ENCODE measurements around the gene ST3GAL4.
"Not testable (repeated sequence)": the region's sequence is repeated elsewhere in the genome, so short reads cannot be mapped to it uniquely, and the experiment has no call there.

Gene ST3GAL4

GRCh38 chr11:126384449-126385070 lies 29.1 kb downstream of the ST3GAL4 start:
- DNase-seq (ENCODE audit: low spot score), result no peak

GRCh38 chr11:126385991-126386728 lies 30.7 kb downstream of the ST3GAL4 start:
- no peak for DNase-seq (ENCODE audit: low spot score)

- not testable (repeated sequence) for DNase-seq (ENCODE audit: low spot score)
Measured at GRCh38 chr11:126386729-126387071, 31.2 kb downstream of the ST3GAL4 start.

- DNase-seq (ENCODE audit: low spot score), result no peak
Measured at GRCh38 chr11:126387857-126388256, 32.4 kb downstream of the ST3GAL4 start.

- DNase-seq (ENCODE audit: low spot score), result no peak
Measured at GRCh38 chr11:126390272-126390867, 34.9 kb downstream of the ST3GAL4 start.

GRCh38 chr11:126391286-126391954 lies 35.9 kb downstream of the ST3GAL4 start:
- DNase-seq (ENCODE audit: low spot score), result no peak

- no peak for DNase-seq (ENCODE audit: low spot score)
Measured at GRCh38 chr11:126391970-126392632, 36.6 kb downstream of the ST3GAL4 start.

GRCh38 chr11:126392633-126393013 lies 37.1 kb downstream of the ST3GAL4 start:
- no peak for DNase-seq (ENCODE audit: low spot score)

- DNase-seq (ENCODE audit: low spot score), result no peak
Measured at GRCh38 chr11:126393143-126393542, 37.7 kb downstream of the ST3GAL4 start.

GRCh38 chr11:126394036-126394435 lies 38.5 kb downstream of the ST3GAL4 start:
- no peak for DNase-seq (ENCODE audit: low spot score)

GRCh38 chr11:126394634-126395072 lies 39.2 kb downstream of the ST3GAL4 start:
- DNase-seq (ENCODE audit: low spot score), result not testable (repeated sequence)

- DNase-seq (ENCODE audit: low spot score), result not testable (repeated sequence)
Measured at GRCh38 chr11:126395784-126396183, 40.3 kb downstream of the ST3GAL4 start.

- not testable (repeated sequence) for DNase-seq (ENCODE audit: low spot score)
Measured at GRCh38 chr11:126396266-126396665, 40.8 kb downstream of the ST3GAL4 start.

GRCh38 chr11:126396965-126397364 lies 41.5 kb downstream of the ST3GAL4 start:
- DNase-seq (ENCODE audit: low spot score), result no peak

- DNase-seq (ENCODE audit: low spot score), result no peak
Measured at GRCh38 chr11:126398296-126398695, 42.8 kb downstream of the ST3GAL4 start.

GRCh38 chr11:126398721-126399120 lies 43.2 kb downstream of the ST3GAL4 start:
- DNase-seq (ENCODE audit: low spot score), result no peak

- DNase-seq (ENCODE audit: low spot score), result no peak
Measured at GRCh38 chr11:126400019-126400418, 44.5 kb downstream of the ST3GAL4 start.

- no peak for DNase-seq (ENCODE audit: low spot score)
Measured at GRCh38 chr11:126400479-126400878, 45.0 kb downstream of the ST3GAL4 start.

- no peak for DNase-seq (ENCODE audit: low spot score)
Measured at GRCh38 chr11:126403022-126403581, 47.6 kb downstream of the ST3GAL4 start.

GRCh38 chr11:126403658-126404057 lies 48.2 kb downstream of the ST3GAL4 start:
- no peak for DNase-seq (ENCODE audit: low spot score)

- no peak for DNase-seq (ENCODE audit: low spot score)
Measured at GRCh38 chr11:126404367-126404766, 48.9 kb downstream of the ST3GAL4 start.
